Naive B cell (primary cell): Measurements from ENCODE around the gene PPIL1. TPM values are rescaled to one million over a fixed set of nuclear protein-coding genes. Genes with fewer than 3 reads are reported as not detected.
A peak's percentile ranks its signal among the peaks of the same experiment; 100 is the strongest.

Experiments
- ATAC-seq, 2 donors: fragments of 150-1000 bp; cut with Tn5 transposase; 2 replicates each; pipeline ENCODE4 v1.10.0; 2021; ENCODE audit warnings: low read depth in 2 of 2, mild to moderate bottlenecking in 2 of 2, moderate library complexity in 2 of 2
- DNase-seq: peaks from one replicate; pipeline ENCODE4 v3.0.0; 2022
- H3K27ac Mint-ChIP-seq, 6 donors: one replicate each; pipeline ENCODE4 v1.8.0; 2020 to 2022; ENCODE audit warnings: mild to moderate bottlenecking in 6 of 6, mixed read lengths in 6 of 6, moderate library complexity in 5 of 6, inconsistent platforms in 2 of 6
- H3K27me3 Mint-ChIP-seq, 3 donors: one replicate each; pipeline ENCODE4 v1.8.0; 2021 to 2022; ENCODE audit warnings: mixed read lengths in 3 of 3, mild to moderate bottlenecking in 1 of 3
- H3K36me3 Mint-ChIP-seq, 2 donors: one replicate each; pipeline ENCODE4 v1.8.0; 2020 to 2022; ENCODE audit warnings: mixed read lengths in 2 of 2, inconsistent platforms in 1 of 2, mild to moderate bottlenecking in 1 of 2
- H3K4me1 Mint-ChIP-seq, 3 donors: one replicate each; pipeline ENCODE4 v1.8.0; 2020 to 2022; ENCODE audit warnings: mixed read lengths in 3 of 3, inconsistent platforms in 1 of 3, mild to moderate bottlenecking in 1 of 3, moderate library complexity in 1 of 3
- H3K4me3 Mint-ChIP-seq, 8 donors: one replicate each; pipeline ENCODE4 v1.8.0; 2020 to 2022; ENCODE audit warnings: mild to moderate bottlenecking in 8 of 8, mixed read lengths in 8 of 8, moderate library complexity in 8 of 8, inconsistent platforms in 2 of 8
- H3K9me3 Mint-ChIP-seq, 7 donors: one replicate each; pipeline ENCODE4 v1.8.0; 2020 to 2022; ENCODE audit warnings: mixed read lengths in 7 of 7, mild to moderate bottlenecking in 5 of 7, inconsistent platforms in 2 of 7, moderate library complexity in 1 of 7
- polyA plus RNA-seq, 6 donors: library from polyadenylated mRNA; unstranded; fragments of 300-500 nt; fragmentation: Illumina TruSeq; gene quantifications; one replicate each; pipeline ENCODE4 v1.2.3, GENCODE V29; 2021; ENCODE audit warnings: low read depth in 6 of 6

The PPIL1 gene
- polyA plus RNA-seq, 6 donors from 2014 or later = 4.9 to 12.2 (median 6.8) TPM

DNA sequence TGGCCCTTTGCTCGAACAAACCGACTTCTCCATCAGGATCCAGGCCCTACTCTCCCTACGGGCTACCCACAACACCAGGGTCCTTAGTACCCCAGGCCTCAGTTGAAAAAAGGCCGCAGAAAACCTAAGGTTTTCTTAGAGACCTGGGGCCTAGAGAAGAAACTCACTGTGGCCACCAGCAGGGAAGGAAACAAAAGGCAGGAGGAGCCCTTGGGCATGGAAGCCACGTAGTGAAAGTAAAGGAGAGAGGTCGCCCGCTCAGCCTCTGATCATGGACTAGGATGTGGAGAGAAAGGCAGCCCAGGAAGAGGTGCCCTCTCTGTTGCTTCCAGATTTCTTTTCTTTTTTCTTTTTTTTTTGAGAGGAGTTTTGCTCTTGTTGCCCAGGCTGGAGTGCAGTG lies 66.9 kb downstream of the PPIL1 start:
- no peaks in the 10 kb centered on the region for H3K36me3 Mint-ChIP-seq
- DNase-seq (no peak), ATAC-seq (no peak)
- H3K27me3 Mint-ChIP-seq = peaks cover 4 to 41% (median 38%) of the 10 kb centered on the region in 3 donors
- no peaks in the 10 kb centered on the region for H3K9me3 Mint-ChIP-seq
- no peak overlapping the region for H3K27ac Mint-ChIP-seq
- no peak overlapping the region for H3K4me3 Mint-ChIP-seq
- no peaks in the 10 kb centered on the region for H3K4me1 Mint-ChIP-seq

DNA sequence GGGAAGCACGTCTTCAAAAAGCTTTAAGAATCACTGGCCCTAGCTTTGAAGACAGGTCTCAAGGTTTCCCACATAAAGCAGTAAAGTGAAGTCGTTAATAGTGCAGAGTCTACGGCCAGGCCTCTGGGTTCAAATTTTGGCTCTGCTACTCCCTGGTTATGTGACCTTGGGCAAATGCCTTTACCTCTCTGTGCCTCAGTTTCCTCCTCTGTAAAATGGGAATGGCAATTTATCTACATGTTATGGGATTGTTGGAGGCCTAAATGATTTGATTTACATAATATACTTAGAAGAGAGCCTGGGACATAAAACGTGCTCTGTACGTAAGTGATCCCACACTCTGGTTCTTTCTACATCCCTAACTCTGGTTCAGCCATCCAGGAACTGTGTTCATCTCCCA lies 67.5 kb downstream of the PPIL1 start:
- no peaks in the 10 kb centered on the region for H3K9me3 Mint-ChIP-seq
- no peaks in the 10 kb centered on the region for H3K36me3 Mint-ChIP-seq
- no peaks in the 10 kb centered on the region for H3K4me1 Mint-ChIP-seq
- DNase-seq (no peak), ATAC-seq (no peak)
- no peak overlapping the region for H3K27ac Mint-ChIP-seq
- H3K27me3 Mint-ChIP-seq = peaks cover 4 to 41% (median 38%) of the 10 kb centered on the region in 3 donors
- H3K4me3 Mint-ChIP-seq = no peak overlapping the region

DNA sequence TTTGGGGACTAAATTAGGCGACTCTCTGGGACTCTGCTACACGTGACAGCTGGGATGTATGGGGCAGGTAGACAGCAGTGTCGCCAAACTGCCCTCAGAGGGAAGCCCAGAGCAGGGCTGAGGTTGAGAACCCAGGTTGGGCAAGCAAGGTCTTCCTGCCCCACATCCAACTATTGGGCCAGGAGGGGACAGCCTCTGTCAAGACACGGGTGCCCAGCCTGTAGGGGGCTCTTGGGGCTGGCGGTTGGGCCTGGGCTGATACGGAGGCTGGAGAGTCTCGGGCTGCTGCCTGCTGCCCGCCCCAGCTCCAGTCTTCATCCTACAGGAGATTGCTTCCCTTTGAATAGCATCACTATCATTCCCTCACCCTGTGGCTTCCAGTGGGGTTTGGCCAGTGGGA lies 68.7 kb downstream of the PPIL1 start:
- no peaks in the 10 kb centered on the region for H3K36me3 Mint-ChIP-seq
- H3K9me3 Mint-ChIP-seq = no peaks in the 10 kb centered on the region
- no peak for ATAC-seq
- H3K27me3 Mint-ChIP-seq = peaks cover 4 to 41% (median 38%) of the 10 kb centered on the region in 3 donors
- peak overlapping the region in 1 of 8 donors; percentile 22 for H3K4me3 Mint-ChIP-seq
- no peak overlapping the region for H3K27ac Mint-ChIP-seq
- no peak for DNase-seq
- H3K4me1 Mint-ChIP-seq = no peaks in the 10 kb centered on the region

DNA sequence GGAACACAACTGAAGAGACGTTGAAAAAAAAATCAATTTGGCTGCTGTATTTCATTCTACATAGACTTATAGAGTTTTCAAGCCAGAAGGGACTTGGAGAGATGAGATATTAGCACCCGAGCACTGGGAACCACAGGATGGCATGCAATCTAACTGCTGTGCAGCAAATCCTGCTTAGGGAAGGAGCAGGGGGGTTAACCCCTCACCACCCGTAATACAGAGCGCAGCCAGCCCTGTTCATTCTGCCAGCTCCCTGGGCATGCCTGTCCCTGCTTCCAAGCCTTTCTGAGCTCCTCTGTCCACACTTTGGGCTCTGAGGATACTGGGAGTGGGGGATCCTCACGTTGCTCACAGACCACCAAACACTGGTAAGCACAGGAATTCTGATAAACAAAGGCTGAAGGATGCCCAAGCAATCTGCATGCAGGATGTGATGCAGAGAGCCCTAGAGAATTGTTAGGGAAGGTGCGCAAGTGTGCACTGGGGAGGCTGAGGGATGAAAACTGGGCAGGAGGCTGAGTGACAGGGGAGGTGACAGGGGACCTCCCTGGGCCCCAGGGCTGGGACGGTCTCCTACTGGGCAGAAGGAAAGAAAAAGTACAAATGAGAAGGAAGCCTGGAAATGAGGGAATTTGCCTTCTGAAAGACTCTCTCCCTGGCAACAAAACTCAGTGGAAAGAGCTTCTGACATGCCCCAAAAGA lies 69.4 kb downstream of the PPIL1 start:
- no peak for ATAC-seq
- Mint-ChIP-seq H3K9me3 (no peaks in the 10 kb centered on the region), H3K4me1 (no peaks in the 10 kb centered on the region), H3K27ac (peak overlapping the region in 1 of 6 donors; percentile 37), H3K27me3 (peaks cover 7 to 41% (median 38%) of the 10 kb centered on the region in 3 donors), H3K36me3 (no peaks in the 10 kb centered on the region), H3K4me3 (peak overlapping the region in 1 of 8 donors; percentile 74)
- no peak for DNase-seq

Other genes with a start within 250 kb of the PPIL1 start
- gene CDKN1A, start 196.1 kb downstream of the PPIL1 start, polyA plus RNA-seq = 10 to 100 TPM; 22.9 to 89.9 (median 48.2) TPM
- not detected for gene RAB44, start 177.0 kb downstream of the PPIL1 start, polyA plus RNA-seq
- 100 to 1,000 TPM in 2 of 6 donors, 10 to 100 TPM in 4; 56.9 to 105 (median 92.2) TPM for gene CPNE5, start 35.4 kb downstream of the PPIL1 start, polyA plus RNA-seq
- 10 to 100 TPM; 24.1 to 37.5 (median 34.4) TPM for gene C6orf89, start 11.1 kb upstream of the PPIL1 start, polyA plus RNA-seq
- gene PI16, start 79.9 kb upstream of the PPIL1 start, polyA plus RNA-seq = 1 to 10 TPM; 1.2 to 6.2 (median 2.6) TPM
- gene MTCH1, start 111.4 kb upstream of the PPIL1 start, polyA plus RNA-seq = 10 to 100 TPM; 69.5 to 89.8 (median 88.3) TPM
- 100 to 1,000 TPM in 1 of 6 donors, 10 to 100 TPM in 5; 31.5 to 133 (median 69.2) TPM for gene FGD2, start 130.9 kb upstream of the PPIL1 start, polyA plus RNA-seq